SHP77 (cell line): ENCODE measurements around the gene ZNF316.

Source experiments
- DNase-seq, 2 experiments: peaks; one replicate each; lab custom pipeline; 2025; lab: John Stamatoyannopoulos, UW

The ZNF316 gene

DNA sequence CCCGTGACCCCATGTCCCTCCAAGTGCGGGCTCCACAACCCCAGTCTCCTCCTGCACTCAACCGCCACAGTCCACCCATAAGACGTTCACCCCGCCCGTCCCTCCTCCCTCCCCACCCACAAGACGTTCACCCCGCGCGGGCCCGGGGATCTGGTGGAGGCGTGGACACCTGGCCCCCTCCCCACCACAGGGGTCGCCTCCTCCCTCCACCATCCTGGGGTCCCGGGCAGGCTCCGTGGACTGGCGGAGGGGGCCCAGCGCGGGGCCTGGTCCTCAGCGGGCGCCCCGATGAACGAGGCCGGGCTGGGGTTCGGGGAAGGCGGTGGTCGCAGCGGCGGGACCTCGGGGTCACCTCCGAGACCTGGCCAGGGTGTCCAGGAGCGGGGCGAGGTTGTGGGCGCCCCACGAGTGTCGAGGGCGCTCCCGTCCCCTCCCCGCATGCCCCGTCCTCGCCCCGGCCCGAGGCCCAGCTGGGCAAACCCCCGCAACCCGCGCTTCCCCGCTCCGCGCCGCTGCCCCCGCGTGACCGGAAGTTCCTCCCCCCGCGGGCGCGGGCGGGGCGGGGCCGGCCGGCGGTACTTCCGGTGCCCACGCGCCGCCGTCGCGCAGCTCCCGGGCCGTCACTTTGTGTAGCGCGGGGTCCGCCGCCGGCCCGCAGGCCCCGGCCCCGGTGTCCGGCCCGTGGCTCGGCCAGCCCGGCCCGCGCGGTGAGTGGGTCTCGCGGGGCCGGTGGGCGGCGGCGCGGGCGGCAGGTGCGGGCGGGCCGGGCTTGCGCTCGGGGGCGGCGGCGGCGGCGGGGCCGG is at the start of gene ZNF316:
TSS of gene ZNF316 (plus strand) at position 578 of the 803 bp plus-strand sequence. CDS start 5,092 bp downstream, outside the sequence.
- peak in 1 of 2 experiments; percentile 43 for DNase-seq

DNA sequence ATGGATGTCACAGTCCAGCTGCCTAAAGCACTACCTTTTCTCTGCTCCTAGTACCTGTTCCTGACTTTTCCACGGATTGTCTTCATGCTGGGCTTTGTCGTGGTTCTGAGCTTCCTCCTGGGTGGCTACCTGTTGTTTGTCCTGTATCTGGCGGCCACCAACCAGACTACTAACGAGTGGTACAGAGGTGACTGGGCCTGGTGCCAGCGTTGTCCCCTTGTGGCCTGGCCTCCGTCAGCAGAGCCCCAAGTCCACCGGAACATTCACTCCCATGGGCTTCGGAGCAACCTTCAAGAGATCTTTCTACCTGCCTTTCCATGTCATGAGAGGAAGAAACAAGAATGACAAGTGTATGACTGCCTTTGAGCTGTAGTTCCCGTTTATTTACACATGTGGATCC is 48.6 kb upstream of the ZNF316 start:
- DNase-seq = no peak

GRCh38 chr7:6589151-6589828 is 47.8 kb upstream of the ZNF316 start:
- no peak for DNase-seq

DNA sequence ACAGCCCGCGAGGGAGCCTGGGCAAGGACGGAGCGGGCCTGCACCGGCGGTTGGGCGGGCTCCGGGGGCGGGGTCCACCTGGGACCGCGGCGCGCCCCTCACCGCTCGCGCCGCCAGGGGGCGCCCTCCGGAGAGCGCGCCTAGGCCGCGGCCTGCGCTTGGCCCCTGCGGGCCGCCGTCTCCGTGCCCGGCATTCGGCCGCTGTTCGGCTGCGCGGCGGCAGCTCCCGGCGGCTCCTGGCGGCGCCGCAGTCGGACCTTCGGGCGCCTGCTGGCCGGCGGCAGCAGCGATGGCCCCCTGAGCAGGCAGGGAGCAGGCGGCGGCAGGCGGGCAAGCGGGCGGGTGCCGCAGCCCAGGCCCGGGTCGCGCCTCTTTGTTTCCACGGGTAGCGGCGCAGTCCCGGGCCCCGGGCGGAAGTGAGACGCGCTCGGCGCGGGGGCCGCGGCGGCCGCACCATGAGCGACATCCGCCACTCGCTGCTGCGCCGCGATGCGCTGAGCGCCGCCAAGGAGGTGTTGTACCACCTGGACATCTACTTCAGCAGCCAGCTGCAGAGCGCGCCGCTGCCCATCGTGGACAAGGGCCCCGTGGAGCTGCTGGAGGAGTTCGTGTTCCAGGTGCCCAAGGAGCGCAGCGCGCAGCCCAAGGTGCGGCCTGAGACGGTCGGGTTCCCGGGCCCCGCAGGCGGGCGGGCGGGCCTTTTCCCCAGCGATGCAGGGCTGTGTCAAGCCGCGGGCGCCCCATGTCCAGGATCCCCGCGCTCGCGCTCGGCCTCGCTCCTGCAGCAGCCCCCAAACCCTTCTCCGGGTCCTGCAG is 47.1 kb upstream of the ZNF316 start, which contains the start of gene INTS15:
TSS of gene INTS15 (plus strand) at position 193 of the 816 bp plus-strand sequence. CDS start at position 456, 263 bp downstream.
- DNase-seq = peak; percentile 63 to 85

GRCh38 chr7:6590645-6591110 is 46.4 kb upstream of the ZNF316 start:
- no peak for DNase-seq

DNA sequence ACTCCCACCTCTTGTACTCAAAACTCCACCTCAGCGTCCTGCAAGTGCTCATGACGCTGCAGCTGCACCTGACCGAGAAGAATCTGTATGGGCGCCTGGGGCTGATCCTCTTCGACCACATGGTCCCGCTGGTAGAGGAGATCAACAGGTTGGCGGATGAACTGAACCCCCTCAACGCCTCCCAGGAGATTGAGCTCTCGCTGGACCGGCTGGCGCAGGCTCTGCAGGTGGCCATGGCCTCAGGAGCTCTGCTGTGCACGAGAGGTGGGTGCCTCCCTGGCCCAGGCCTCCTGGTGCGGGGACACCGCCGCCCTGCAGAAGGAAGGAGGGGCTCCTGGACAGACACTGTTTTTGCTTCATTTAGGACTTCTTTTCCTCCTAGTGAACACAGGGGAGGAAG is 37.0 kb upstream of the ZNF316 start:
- no peak for DNase-seq

DNA sequence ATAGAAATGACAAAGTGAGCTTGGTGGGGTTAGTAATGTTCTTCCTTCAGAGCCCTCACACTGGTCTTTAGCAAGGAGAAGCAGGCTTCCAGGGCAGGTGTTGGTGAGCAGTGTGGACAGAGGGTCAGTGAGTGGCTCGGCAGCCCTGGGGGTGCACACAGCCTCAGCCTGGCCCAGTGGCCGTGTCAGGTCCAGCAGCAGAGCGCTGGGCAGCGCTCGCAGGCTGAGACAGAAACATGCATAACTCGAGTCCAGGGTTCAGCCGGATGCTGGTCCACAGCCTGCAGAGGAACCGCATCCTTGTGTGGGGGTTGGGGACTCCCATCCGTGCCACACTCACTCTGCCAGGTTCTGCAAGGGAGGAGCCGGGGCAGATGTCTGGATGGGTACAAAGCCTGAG is 32.7 kb upstream of the ZNF316 start:
- DNase-seq = no peak

- DNase-seq = no peak
Observed at GRCh38 chr7:6606866-6607583, 30.1 kb upstream of the ZNF316 start.

DNA sequence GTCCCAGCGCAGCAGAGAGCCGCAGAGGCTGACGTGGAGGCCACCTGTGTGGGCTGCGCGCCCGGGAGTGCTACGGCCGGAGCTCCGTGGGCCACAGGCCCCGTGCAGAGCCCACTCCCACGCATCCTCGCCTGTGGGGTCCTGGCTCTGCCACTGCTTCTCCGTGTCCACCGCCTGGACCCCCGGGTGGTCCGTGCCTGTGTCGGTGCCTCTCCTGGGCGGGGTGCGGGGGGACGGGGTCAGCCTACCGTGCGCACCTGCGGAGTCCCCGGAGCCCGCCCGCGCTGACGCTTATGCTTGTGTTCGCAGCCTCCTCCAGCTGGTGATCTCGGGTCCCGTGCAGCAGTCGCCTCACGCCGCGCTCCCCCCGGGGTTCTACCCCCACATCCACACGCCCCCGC is 29.5 kb upstream of the ZNF316 start:
- DNase-seq = no peak

GRCh38 chr7:6608081-6608480 is 29.0 kb upstream of the ZNF316 start:
- DNase-seq = no peak

- no peak for DNase-seq
Observed at GRCh38 chr7:6608794-6609193, 28.3 kb upstream of the ZNF316 start.

DNA sequence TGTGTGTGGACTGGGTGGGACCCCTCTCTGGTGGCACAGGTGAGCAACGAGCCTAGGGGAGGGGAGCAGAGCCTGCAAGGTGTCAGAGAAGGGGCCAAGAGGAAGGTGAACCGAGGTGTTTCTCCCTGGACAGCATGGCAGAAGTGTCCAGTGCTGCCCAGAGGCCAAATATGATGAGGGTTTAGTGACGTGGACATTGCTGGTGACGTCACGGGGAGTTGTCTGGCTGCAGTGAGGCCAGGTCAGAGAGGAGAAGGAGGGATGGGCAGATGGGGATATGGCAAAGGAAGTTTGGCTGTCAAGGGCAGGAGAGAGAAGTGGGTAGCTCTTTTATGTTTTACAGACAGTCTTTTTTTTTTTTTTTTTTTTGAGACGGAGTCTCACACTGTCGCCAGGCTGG is 24.3 kb upstream of the ZNF316 start:
- no peak for DNase-seq

GRCh38 chr7:6613706-6614105 is 23.4 kb upstream of the ZNF316 start:
- no peak for DNase-seq

DNA sequence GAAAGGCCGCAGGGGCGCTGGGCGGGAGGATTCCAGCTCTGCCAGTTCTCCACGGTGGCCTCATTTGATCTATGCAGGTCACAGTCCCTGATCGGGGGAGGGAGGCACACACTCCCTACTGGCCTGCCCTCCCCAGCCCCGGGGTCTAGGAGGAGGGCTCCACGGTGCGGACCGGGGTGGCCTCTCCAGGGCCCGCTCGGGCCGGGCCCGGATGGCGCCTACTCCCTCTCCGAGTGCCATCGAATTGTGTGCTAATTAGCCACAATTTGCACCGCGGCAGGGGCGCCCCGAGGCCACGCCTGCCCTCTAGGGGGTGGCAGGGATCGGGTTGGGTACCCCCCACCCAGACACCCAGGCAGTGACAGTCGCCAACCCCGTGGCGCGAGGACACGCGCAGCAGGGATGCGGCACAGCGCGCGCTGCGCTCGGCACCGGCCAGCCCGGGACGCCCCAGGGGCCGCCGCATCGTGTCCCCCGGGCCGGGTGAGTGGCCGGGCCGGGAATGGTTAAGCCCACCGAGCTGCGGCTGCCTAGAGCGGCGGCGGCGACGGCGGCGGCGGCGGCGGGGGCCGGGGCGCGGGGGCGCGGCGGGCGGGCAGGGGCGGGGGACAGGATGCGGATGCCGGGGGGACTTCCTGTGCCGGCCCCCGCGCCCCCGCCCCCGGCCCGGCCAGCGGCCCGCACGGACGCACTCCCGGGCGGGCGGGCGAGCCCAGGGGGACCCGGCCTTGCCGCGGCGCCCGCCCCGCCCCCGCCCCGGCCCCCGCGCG is 22.0 kb upstream of the ZNF316 start, which contains the start of gene ZNF853:
TSS of gene ZNF853 (plus strand) at position 658 of the 770 bp plus-strand sequence. CDS start 565 bp downstream, outside the sequence.
- peak in 1 of 2 experiments; percentile 13 for DNase-seq

- peak; percentile 80 to 85 for DNase-seq
Observed at GRCh38 chr7:6615723-6616555, 21.2 kb upstream of the ZNF316 start.

DNA sequence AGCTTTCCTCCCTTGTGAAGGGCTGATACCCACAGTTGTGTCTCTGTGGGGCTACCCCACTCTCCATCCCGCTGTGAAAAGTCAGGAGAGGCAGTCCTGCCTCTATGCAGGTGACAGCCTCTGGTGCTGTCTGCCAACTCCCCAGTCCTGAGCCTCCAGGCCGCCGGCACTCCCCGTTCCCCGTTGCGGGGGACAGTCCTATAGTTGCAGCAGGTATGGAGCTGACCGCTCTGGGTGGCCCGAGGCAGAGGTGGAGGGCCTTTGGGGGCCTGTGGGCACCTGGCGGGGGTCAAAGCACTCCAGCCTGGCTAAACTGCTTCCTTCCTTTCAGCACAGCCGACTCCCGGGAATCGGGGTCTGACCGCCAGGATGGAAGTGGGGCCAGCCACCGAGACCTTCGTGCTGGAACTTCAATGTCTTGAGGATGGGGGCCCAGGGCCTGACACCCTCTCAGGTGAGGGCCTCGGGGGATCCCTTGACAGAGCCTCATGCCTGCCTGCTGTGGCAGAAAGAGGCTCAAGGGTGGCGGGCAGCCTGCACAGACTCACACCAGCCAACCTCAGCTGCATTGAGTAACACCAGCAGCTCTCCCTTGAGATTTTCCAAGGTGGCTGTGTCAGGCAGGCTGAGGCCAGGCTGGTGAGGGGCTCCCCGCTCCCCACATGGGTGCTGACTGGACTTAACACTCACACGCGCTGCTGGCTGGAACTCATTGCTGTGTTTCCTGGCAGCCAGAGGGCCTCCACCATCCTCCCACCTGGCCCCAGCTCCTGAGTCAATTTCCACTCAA is 20.1 kb upstream of the ZNF316 start:
- DNase-seq = no peak

DNA sequence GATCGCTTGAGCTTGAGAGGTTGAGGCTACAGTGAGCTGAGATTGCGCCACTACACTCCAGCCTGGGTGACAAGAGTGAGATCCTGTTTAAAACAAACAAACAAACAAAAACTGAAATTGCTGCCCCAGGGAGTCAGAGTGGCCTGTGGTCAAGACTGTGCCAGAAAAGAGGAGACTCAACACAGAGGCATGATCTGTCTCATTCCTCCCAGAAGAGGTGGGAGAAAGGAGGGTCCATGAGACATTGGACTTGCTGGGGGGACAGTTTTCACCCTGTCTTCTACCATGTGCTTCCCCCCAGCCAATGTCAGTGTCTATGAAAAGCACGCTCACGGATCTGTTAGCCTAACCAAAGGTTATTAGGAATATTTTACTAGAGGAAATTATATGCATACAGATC is 18.5 kb upstream of the ZNF316 start:
- DNase-seq = no peak

DNA sequence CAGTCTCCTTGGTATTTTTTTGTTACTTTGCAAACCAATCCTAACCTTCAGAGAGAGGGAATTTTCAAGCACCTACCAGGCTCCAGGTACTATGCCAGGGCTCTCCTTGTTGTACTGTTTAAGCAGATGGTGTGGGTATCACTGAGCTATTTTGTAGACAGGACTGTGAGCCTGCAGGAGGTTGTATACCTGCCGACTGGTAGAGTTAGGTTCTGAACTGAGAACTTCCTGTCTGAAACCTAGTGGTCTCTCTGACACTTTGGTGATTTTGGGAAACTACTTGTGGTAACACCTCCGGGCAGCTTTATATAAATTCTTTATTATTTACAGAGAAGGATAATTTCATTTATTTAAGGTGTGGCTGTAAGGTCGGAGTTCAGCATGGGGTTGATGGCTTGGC is 17.2 kb upstream of the ZNF316 start:
- DNase-seq = no peak
